Epithelial cell of proximal tubule (primary cell): ENCODE measurements around the gene FAM32A. TPM values are rescaled to one million over a fixed set of nuclear protein-coding genes. Genes with fewer than 3 reads are reported as not detected.

Experiments
- DNase-seq: peaks from one replicate; pipeline ENCODE4 v3.0.0-alpha.2; 2011; ENCODE audit warnings: low read depth
- H3K4me3 ChIP-seq: 2 replicates; pipeline ENCODE4 v1.5.1; 2011; ENCODE audit warnings: low read depth, mild to moderate bottlenecking, low read length
- total RNA-seq: library from RNA; depleted of rRNA; stranded (reverse); fragments of >200 nt; gene quantifications from 2 replicates; pipeline ENCODE4 v1.2.3, GENCODE V29; 2015
- TF ChIP-seq, protein P1 (sequence below): conservative IDR thresholded peaks from 2 replicates; pipeline ENCODE4 v1.5.1; 2012; ENCODE audit warnings: low read depth, mild to moderate bottlenecking, low read length

The FAM32A gene
- total RNA-seq, 1 donor from 2014 or later: 119 TPM

DNA sequence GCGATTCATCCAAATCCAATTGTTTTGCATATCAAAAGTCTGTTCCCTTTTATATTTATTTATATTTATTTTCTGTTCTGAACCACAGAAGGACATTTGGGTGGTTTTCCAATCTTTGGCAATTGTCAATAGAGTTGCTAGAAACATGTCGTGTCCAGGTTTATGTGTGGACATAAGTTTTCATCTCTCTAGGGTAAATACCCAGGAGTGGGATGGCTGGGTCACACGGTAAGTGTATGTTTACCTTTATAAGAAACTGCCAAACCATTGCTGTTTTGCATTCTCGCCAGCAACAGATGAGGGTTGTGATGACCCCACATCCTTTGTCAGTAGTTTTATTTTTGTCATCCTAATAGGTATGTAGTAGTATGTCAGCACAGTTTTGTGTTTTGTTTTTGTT, 25.0 kb downstream of the FAM32A start:
- TF ChIP-seq, protein P1, sequence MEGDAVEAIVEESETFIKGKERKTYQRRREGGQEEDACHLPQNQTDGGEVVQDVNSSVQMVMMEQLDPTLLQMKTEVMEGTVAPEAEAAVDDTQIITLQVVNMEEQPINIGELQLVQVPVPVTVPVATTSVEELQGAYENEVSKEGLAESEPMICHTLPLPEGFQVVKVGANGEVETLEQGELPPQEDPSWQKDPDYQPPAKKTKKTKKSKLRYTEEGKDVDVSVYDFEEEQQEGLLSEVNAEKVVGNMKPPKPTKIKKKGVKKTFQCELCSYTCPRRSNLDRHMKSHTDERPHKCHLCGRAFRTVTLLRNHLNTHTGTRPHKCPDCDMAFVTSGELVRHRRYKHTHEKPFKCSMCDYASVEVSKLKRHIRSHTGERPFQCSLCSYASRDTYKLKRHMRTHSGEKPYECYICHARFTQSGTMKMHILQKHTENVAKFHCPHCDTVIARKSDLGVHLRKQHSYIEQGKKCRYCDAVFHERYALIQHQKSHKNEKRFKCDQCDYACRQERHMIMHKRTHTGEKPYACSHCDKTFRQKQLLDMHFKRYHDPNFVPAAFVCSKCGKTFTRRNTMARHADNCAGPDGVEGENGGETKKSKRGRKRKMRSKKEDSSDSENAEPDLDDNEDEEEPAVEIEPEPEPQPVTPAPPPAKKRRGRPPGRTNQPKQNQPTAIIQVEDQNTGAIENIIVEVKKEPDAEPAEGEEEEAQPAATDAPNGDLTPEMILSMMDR: no peak
- no peak for DNase-seq
- H3K4me3 ChIP-seq: no peak overlapping the region

- no peak for DNase-seq
- TF ChIP-seq, protein P1: no peak
- H3K4me3 ChIP-seq: no peak overlapping the region
These were observed 27.9 kb downstream of the FAM32A start for GRCh38 chr19:16213076-16213475.

- DNase-seq: no peak
- TF ChIP-seq, protein P1: no peak
- H3K4me3 ChIP-seq: no peak overlapping the region
These were observed 31.8 kb downstream of the FAM32A start for GRCh38 chr19:16216744-16217670.

GRCh38 chr19:16217716-16218451, 32.7 kb downstream of the FAM32A start:
- no peak for DNase-seq
- TF ChIP-seq, protein P1: no peak
- H3K4me3 ChIP-seq: no peak overlapping the region

DNA sequence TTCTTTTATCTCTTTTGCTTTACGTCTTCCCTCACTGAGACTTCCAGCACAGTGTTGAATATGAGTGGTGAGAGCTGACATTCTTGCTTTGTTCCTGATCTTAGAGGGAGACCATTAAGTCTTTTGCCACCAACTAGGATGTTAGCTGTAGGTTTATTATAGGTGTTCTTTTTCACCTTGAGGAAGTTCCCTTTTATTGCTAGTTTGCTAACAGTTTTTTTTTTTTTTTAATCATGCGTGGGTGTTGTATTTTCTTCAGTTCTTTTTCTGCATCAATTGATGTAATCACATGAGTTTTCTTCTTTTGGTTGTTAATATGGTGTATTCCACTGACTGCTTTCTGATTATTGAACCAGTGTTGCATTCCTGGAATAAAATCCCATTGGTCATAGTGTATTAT, 33.6 kb downstream of the FAM32A start:
- no peak for DNase-seq
- TF ChIP-seq, protein P1: no peak
- no peak overlapping the region for H3K4me3 ChIP-seq

GRCh38 chr19:16222806-16223205, 37.6 kb downstream of the FAM32A start:
- TF ChIP-seq, protein P1: no peak
- H3K4me3 ChIP-seq: no peak overlapping the region
- DNase-seq: no peak
